ENCODE results near the gene CCDC146.
"Not testable (repeated sequence)": the region's sequence is repeated elsewhere in the genome, so short reads cannot be mapped to it uniquely, and the experiment has no call there.

- not testable (repeated sequence) for TF ChIP-seq POLR2A (IDR thresholded peaks at IDR 0.05; ENCODE audit: low read length); GATA1 (IDR thresholded peaks at IDR 0.05; ENCODE audit: low read depth, low read length)
Measured at GRCh38 chr7:77128582-77129410, 6.4 kb downstream of the CCDC146 start.

All from erythroblast (primary cell).